Esophagus muscularis mucosa (tissue), 4 donors: Measurements from ENCODE around the gene SMC4.

ENCODE experiments used
- CTCF ChIP-seq, 3 experiments: fragments of 200-600 bp in 2 of 3; fragments of 450-650 bp in 1 of 3; sonication (generic) in 2 of 3; IDR thresholded peaks; one replicate each; pipeline ENCODE4 v1.5.1; 2017 to 2019; ENCODE audit warnings: antibody characterized with exemption in 3 of 3, mild to moderate bottlenecking in 2 of 3, moderate library complexity in 1 of 3
- EP300 ChIP-seq: sonication (generic); formaldehyde crosslinking; IDR thresholded peaks from one replicate; pipeline ENCODE4 v1.6.1; 2017; ENCODE audit warnings: antibody characterized with exemption
- POLR2A ChIP-seq: fragments of 450-650 bp; IDR thresholded peaks from one replicate; pipeline ENCODE4 v1.6.1; 2017; ENCODE audit warnings: antibody characterized with exemption, moderate library complexity, mild to moderate bottlenecking, low read depth

GRCh38 chr3:160412477-160412876, 13.0 kb downstream of the SMC4 start:
- no peak for TF ChIP-seq POLR2A
- TF ChIP-seq CTCF (IDR thresholded peaks at IDR 0.05) = no peak
- TF ChIP-seq EP300 = no peak
